Activated CD4-positive, alpha-beta T cell treated with anti-CD3 and anti-CD28 coated beads for 48 hours (primary cell): Measurements from ENCODE around the gene GLI2.

Experiments used
- DNase-seq: peaks from one replicate; pipeline ENCODE4 v3.0.0-alpha.2; 2020

The GLI2 gene

GRCh38 chr2:120760446-120761135, 24.9 kb downstream of the GLI2 start:
- no peak for DNase-seq

GRCh38 chr2:120761164-120761861, 25.6 kb downstream of the GLI2 start:
- no peak for DNase-seq

GRCh38 chr2:120761911-120762310, 26.2 kb downstream of the GLI2 start:
- DNase-seq = no peak

GRCh38 chr2:120762341-120763061, 26.8 kb downstream of the GLI2 start:
- DNase-seq = no peak

- no peak for DNase-seq
These were observed 27.8 kb downstream of the GLI2 start for GRCh38 chr2:120763508-120763907.

GRCh38 chr2:120763931-120764330, 28.3 kb downstream of the GLI2 start:
- DNase-seq = no peak

- no peak for DNase-seq
These were observed 28.8 kb downstream of the GLI2 start for GRCh38 chr2:120764492-120764891.

GRCh38 chr2:120764991-120765677, 29.5 kb downstream of the GLI2 start:
- DNase-seq = no peak

GRCh38 chr2:120765678-120766469, 30.2 kb downstream of the GLI2 start:
- DNase-seq = no peak

- no peak for DNase-seq
These were observed 31.0 kb downstream of the GLI2 start for GRCh38 chr2:120766470-120767351.

- no peak for DNase-seq
These were observed 31.9 kb downstream of the GLI2 start for GRCh38 chr2:120767486-120768005.

- no peak for DNase-seq
These were observed 32.7 kb downstream of the GLI2 start for GRCh38 chr2:120768112-120769048.

GRCh38 chr2:120769076-120769786, 33.6 kb downstream of the GLI2 start:
- DNase-seq = no peak

- no peak for DNase-seq
These were observed 34.1 kb downstream of the GLI2 start for GRCh38 chr2:120769787-120770120.

GRCh38 chr2:120770176-120770575, 34.5 kb downstream of the GLI2 start:
- no peak for DNase-seq

GRCh38 chr2:120770641-120771040, 35.0 kb downstream of the GLI2 start:
- DNase-seq = no peak

GRCh38 chr2:120771111-120771780, 35.6 kb downstream of the GLI2 start:
- DNase-seq = no peak

GRCh38 chr2:120771781-120772208, 36.1 kb downstream of the GLI2 start:
- DNase-seq = no peak

GRCh38 chr2:120772261-120772660, 36.6 kb downstream of the GLI2 start:
- DNase-seq = no peak
